Loucy (cell line): ENCODE results near the gene SYT9.

Source experiments
- CTCF ChIP-seq: fragments of 200-600 bp; sonication (generic); conservative IDR thresholded peaks from 2 replicates; pipeline ENCODE4 v1.5.1; 2014; ENCODE audit warnings: mild to moderate bottlenecking, antibody characterized with exemption, low read length
- EZH2phosphoT487 ChIP-seq: fragments of 200-600 bp; IDR thresholded peaks from 2 replicates; pipeline ENCODE4 v1.6.1; 2018; ENCODE audit warnings: antibody characterized with exemption, mild to moderate bottlenecking, moderate library complexity, borderline replicate concordance

- TF ChIP-seq CTCF = peak; percentile 80
- TF ChIP-seq EZH2phosphoT487 = no peak
Measured at GRCh38 chr11:7353100-7353499, 101.4 kb downstream of the SYT9 start.
